IPS DF 6.9 (cell line): Measurements from ENCODE around the gene STMN3.
"Not testable (repeated sequence)": the region's sequence is repeated elsewhere in the genome, so short reads cannot be mapped to it uniquely, and the experiment has no call there.

Experiments used
- DNase-seq: peaks from one replicate; pipeline ENCODE4 v3.0.0-alpha.2; 2013; ENCODE audit warnings: low read depth, low spot score
- H3K27ac ChIP-seq: one replicate; pipeline ENCODE4 v1.5.1; 2013; ENCODE audit warnings: low read length, control low read depth
- H3K27me3 ChIP-seq: 2 replicates; pipeline ENCODE4 v1.6.1; 2013; ENCODE audit warnings: mild to moderate bottlenecking, low read length; ENCODE audit not compliant: control insufficient read depth, insufficient read depth
- H3K36me3 ChIP-seq: 2 replicates; pipeline ENCODE4 v1.6.1; 2013; ENCODE audit warnings: low read length; ENCODE audit not compliant: control insufficient read depth, insufficient read depth
- H3K4me1 ChIP-seq: 2 replicates; pipeline ENCODE4 v1.6.1; 2013; ENCODE audit warnings: low read length; ENCODE audit not compliant: control insufficient read depth, insufficient read depth
- H3K4me3 ChIP-seq: 2 replicates; pipeline ENCODE4 v1.5.1; 2013; ENCODE audit warnings: mild to moderate bottlenecking, low read length
- H3K9me3 ChIP-seq: 2 replicates; pipeline ENCODE4 v1.6.1; 2013; ENCODE audit warnings: low read length, inconsistent platforms; ENCODE audit not compliant: control insufficient read depth, insufficient read depth
- WGBS: extraction: QIAGEN DNeasy Blood & Tissue Kit; methylation state at CpG from one replicate; pipeline ENCODE4 v1.1.7; 2013; ENCODE audit warnings: mixed read lengths, missing lambda C conversion rate; ENCODE audit not compliant: insufficient read length, insufficient coverage; 5-methylcytosine and 5-hydroxymethylcytosine counted together

The STMN3 gene

DNA sequence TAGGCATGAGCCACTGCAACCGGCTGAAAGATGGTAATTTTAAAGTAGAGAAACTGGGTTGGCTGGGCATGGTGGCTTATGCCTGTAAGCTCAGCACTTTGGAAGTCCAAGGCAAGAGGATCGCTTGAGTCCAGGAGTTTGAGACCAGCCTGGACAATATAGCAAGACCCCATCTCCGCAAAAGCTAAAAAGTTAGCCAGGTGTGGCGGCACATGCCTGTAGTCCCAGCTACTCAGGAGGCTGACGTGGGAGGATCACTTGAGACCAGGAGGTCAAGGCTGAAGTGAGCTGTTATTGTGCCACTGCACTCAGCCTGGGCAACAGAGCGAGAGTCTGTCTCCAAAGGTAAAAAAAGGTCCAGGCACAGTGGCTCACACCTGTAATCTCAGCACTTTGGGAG, 22.3 kb downstream of the STMN3 start:
- H3K9me3 ChIP-seq, H3K4me1 ChIP-seq, DNase-seq, H3K36me3 ChIP-seq, H3K4me3 ChIP-seq, H3K27ac ChIP-seq, H3K27me3 ChIP-seq: not testable (repeated sequence)
- no CpG with 5 or more reads among the region's 6 CpGs for WGBS

DNA sequence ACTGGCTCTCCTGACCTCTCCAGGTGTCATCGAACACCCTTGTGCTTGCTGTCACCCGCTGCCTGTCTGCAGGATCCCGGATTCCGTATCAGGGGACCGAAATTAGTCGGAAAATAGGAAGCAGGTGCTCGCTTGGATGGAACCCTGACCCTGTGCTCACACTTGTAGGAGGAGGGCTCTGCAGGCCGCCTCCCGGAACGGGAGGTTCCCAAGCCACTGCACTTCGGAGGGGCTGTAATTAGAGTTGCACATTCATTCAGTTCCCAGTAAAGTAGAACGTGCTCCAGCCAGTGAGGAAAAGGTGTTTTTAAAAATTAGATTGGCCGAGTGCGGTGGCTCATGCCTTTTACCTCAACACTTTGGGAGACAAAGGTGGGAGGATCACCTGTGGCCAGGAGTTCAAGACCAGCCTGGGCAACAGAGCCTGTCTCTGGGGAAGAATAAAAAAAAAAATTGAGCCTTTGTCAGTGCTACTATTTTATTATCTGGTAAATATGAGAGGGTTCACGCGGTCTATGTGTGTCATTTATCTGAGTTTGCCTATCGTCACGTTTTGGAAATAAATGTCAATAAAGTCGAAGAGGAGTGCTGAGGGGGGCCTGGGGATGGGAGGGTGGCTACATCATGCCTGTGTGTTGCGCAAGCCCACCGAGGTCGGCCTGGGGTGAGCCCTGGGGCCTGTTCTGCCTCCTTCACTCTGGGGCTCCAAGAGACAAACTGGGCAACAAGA, 24.8 kb downstream of the STMN3 start:
- WGBS = no CpG with 5 or more reads among the region's 22 CpGs
- no peak overlapping the region for H3K27ac ChIP-seq
- H3K9me3 ChIP-seq = no peaks in the 10 kb centered on the region
- H3K4me1 ChIP-seq = peaks cover 2% of the 10 kb centered on the region; the same call in 1 of the 2 replicates
- H3K36me3 ChIP-seq = no peaks in the 10 kb centered on the region
- H3K27me3 ChIP-seq = no peaks in the 10 kb centered on the region
- H3K4me3 ChIP-seq = no peak overlapping the region
- no peak for DNase-seq

DNA sequence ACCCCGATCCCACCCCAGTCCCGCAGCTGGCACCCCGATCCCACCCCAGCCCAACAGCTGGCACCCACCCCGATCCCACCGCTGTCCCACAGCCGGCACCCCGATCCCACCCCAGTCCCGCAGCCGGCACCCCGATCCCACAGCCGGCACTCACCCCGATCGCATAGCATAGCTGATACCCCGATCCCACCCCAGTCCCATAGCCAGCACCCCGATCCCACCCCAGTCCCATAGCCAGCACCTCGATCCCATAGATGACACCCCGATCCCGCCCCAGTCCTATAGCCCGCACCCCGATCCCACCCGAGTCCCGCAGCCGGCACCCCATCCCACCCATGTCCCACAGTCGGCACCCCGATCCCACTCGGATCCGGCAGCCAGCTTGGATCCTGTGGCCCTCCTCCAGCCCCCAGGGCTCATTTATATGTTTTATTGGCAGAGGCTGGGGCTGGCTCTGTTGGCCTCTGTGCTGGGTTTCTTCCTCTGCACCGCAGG, 25.4 kb downstream of the STMN3 start:
- Histone ChIP-seq H3K27ac (no peak overlapping the region), H3K4me3 (peak overlapping the region; percentile 81; the same call in 1 of the 2 replicates), H3K27me3 (no peaks in the 10 kb centered on the region), H3K36me3 (no peaks in the 10 kb centered on the region), H3K4me1 (peaks cover 3% of the 10 kb centered on the region), H3K9me3 (no peaks in the 10 kb centered on the region)
- no CpG with 5 or more reads among the region's 28 CpGs for WGBS
- DNase-seq = no peak

DNA sequence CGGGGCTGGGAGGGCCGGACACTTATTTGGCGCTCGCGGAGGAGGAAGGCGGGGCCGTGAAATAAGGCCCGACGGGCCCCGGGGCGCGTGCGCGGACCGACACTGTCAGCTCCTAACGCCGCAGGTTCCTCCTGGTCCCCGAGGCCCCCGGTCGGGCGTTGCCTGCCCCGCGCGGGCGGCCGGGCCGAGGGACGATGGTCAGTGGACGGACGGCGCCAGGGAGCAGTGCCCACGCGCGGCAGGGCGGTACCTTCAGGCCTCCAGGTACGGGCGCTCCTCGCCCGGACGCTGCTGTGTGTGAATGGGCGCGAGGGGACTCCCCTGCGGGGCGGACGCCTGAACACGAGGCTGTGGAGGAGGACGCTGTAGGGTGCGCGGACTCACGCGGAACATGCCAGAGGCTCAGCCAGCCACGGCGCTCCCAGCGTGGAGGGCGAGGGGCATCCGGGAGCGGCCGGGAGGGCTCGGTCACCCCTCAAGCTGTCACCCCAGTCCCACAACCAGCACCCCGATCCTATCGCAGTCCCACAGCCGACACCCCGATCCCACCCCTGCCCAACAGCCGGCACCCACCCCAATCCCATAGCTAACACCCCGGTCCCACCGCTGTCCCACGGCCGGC, 26.0 kb downstream of the STMN3 start:
- WGBS = no CpG with 5 or more reads among the region's 68 CpGs

DNA sequence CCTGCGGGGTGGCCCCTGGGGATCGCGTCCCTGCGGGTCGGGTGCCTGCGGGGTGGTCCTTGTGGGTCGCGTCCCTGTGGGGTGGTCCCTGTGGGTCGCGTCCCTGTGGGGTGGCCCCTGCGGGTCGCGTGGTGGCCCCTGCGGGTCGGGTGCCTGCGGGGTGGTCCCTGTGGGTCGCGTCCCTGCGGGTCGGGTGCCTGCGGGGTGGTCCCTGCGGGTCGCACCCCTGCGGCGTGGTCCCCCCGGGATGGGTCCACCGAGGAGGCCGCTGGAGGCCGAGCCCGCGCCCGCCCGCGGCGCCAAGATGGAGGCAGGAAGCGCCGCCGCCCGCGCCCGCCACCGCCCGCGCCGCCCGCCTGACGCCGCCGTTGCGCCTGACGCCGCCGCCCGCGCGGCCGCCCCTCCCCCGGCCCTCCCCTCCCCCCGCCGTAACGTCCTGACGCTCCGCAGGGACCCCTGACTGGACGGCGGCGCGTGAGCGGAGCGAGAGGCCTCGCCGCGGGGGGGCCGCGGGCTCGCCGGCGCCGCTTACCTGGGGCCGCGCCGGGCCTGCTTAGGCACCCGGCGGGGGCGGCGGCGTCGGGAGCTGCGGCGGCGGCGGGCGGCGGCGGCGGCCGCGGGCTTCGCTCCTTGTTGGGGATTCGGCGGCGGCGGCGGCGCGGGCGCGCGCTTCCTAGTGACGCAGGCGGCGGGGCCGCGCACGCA, 26.6 kb downstream of the STMN3 start, which contains the start of gene GMEB2:
GMEB2 (minus strand) TSS at position 678 of the 705 bp plus-strand sequence. CDS start 7,704 bp downstream, outside the sequence.
- Histone ChIP-seq H3K36me3 (no peaks in the 10 kb centered on the region), H3K4me1 (peaks cover 3% of the 10 kb centered on the region), H3K27ac (no peak within 1 kb of the TSS), H3K9me3 (no peaks in the 10 kb centered on the region), H3K4me3 (peak within 1 kb of the TSS; percentile 81), H3K27me3 (no peaks in the 10 kb centered on the region)
- no CpG with 5 or more reads among the region's 114 CpGs for WGBS
- DNase-seq = no peak

More for the DNA sequence above, 26.0 kb downstream of the STMN3 start:
- Histone ChIP-seq H3K27ac (no peak overlapping the region), H3K4me1 (peaks cover 3% of the 10 kb centered on the region), H3K36me3 (no peaks in the 10 kb centered on the region), H3K27me3 (no peaks in the 10 kb centered on the region), H3K4me3 (peak overlapping the region; percentile 81), H3K9me3 (no peaks in the 10 kb centered on the region)
- peak; percentile 47 for DNase-seq

DNA sequence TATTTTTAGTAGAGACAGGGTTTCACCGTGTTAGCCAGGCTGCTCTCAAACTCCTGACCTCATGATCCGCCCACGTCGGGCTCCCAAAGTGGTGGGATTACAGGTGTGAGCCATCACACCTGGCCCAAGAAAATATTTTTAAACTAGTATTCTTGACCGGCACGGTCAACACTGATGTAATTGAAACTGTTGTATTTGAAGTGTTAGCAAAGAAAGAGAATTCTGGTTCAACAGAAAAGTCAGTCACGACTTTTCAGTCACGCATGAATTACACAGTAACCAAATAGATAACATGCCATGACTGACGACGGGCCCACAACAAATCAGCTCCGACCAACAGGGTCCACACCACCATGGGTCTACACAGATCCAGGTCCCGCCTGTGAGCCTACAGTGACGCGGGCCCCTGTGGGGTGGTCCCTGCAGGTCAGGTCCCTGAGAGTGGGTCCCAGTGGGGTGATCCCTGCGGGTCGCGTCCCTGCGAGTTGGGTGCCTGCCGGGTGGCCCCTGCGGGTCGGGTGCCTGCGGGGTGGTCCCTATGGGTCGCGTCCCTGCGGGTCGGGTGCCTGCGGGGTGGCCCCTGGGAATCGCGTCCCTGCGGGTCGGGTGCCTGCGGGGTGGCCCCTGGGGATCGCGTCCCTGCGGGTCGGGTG, 27.3 kb downstream of the STMN3 start:
- H3K27ac ChIP-seq = no peak overlapping the region
- no peak for DNase-seq
- H3K4me1 ChIP-seq = peaks cover 3% of the 10 kb centered on the region
- H3K4me3 ChIP-seq = peak overlapping the region; percentile 81
- no peaks in the 10 kb centered on the region for H3K36me3 ChIP-seq
- no CpG with 5 or more reads among the region's 36 CpGs for WGBS
- no peaks in the 10 kb centered on the region for H3K27me3 ChIP-seq
- no peaks in the 10 kb centered on the region for H3K9me3 ChIP-seq

DNA sequence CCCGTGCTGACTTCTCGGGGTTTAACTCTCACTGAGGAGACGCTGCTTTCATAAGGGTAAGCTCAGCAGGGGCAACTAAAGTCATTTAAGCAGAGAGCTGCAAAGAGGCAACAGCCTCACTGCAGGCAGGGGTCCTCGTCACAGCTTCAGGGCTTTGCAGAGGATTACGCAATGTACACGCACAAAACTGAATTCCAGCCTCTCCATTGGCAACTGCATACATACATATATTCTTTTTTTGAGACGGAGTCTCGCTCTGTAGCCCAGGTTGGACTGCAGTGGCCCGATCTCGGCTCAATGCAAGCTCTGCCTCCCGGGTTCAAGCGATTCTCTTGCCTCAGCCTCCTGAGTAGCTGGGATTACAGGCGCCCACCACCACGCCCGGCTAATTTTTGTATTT, 28.7 kb downstream of the STMN3 start:
- Histone ChIP-seq H3K4me3 (no peak overlapping the region), H3K27ac (no peak overlapping the region), H3K9me3 (no peaks in the 10 kb centered on the region), H3K36me3 (no peaks in the 10 kb centered on the region; the same call in 1 of the 2 replicates), H3K27me3 (no peaks in the 10 kb centered on the region), H3K4me1 (peaks cover 3% of the 10 kb centered on the region)
- no CpG with 5 or more reads among the region's 15 CpGs for WGBS
- no peak for DNase-seq

DNA sequence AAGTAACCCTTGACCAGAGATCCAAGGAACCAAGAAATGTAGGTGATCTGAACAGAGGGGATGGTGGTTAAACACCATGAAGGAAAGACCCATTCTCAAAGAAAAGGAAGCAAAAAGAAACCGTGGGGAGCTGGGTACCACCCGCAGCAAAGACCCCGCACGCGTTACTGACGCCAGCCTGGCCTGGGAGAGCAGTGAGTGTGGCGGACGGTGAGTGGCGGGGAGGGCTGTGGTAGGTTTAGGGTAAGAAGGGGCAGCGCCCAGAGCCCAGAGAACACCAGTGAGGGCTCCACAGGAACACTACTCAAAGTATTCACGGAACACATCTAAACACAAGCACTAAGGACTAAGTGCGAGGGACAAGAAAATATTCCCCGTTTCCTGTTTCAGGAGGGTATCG, 30.5 kb downstream of the STMN3 start:
- Histone ChIP-seq H3K9me3 (no peaks in the 10 kb centered on the region), H3K27me3 (no peaks in the 10 kb centered on the region), H3K4me1 (peaks cover 3% of the 10 kb centered on the region), H3K36me3 (peaks cover 11% of the 10 kb centered on the region), H3K27ac (no peak overlapping the region), H3K4me3 (no peak overlapping the region)
- no peak for DNase-seq
- WGBS = 100% methylated on average over 1 of the region's 14 CpGs

DNA sequence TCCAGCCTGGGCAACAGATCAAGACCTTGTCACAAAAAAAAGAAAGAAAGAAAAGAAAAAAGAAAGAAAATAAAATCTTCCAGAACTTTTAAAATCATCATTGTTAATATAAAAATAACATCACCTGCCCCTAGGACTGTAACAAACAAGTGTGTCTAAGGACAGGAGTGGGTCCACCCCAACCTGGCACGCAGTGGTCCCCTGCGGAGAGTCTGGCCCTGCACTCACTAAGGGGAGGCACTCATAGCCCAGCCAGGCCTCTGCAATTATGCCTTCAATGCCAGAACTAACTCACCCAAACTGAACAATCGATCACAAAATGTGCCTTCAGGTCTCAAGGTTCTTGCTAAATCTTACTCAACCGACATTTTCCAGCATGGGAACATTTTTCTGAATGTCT, 31.1 kb downstream of the STMN3 start:
- no peak for DNase-seq
- H3K9me3 ChIP-seq = no peaks in the 10 kb centered on the region
- H3K4me1 ChIP-seq = peaks cover 3% of the 10 kb centered on the region
- no peak overlapping the region for H3K4me3 ChIP-seq
- H3K27me3 ChIP-seq = no peaks in the 10 kb centered on the region
- no peak overlapping the region for H3K27ac ChIP-seq
- WGBS = no CpG with 5 or more reads among the region's 4 CpGs
- H3K36me3 ChIP-seq = peaks cover 15% of the 10 kb centered on the region

DNA sequence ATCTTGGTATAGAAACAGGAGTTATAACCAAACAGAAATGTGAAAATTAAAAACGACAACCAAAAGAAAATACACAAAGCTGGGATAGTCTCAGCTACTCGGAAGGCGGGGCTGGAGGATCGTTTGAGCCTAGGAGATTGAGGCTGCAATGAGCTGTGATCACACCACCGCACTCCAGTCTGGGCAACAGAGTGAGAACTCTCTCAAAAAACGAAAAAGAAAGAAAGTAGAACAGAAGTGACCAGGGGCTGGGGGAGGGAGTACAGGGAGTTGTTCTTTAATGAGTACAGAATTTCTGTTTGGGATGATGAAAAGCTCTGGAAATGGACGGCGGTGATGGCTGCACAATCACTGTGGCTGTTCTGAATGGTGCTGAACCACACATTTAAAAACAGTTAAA, 32.2 kb downstream of the STMN3 start:
- no CpG with 5 or more reads among the region's 8 CpGs for WGBS

More for the DNA sequence above, 32.2 kb downstream of the STMN3 start:
- no peak overlapping the region for H3K27ac ChIP-seq
- H3K4me3 ChIP-seq = no peak overlapping the region
- peaks cover 23% of the 10 kb centered on the region for H3K36me3 ChIP-seq
- no peaks in the 10 kb centered on the region for H3K27me3 ChIP-seq
- H3K4me1 ChIP-seq = peaks cover 2% of the 10 kb centered on the region
- DNase-seq = no peak
- H3K9me3 ChIP-seq = no peaks in the 10 kb centered on the region
